Rectal smooth muscle tissue (tissue), 1 donor: ENCODE measurements around the gene ARID4A.
A peak's percentile ranks its signal among the peaks of the same experiment; 100 is the strongest.
"Not testable (repeated sequence)": the region's sequence is repeated elsewhere in the genome, so short reads cannot be mapped to it uniquely, and the experiment has no call there.

Experiments used
- H3K27ac ChIP-seq: one replicate; pipeline ENCODE4 v1.7.0; 2013; ENCODE audit warnings: low read depth, low read length, inconsistent platforms
- H3K27me3 ChIP-seq: one replicate; pipeline ENCODE4 v1.7.0; 2013; ENCODE audit warnings: low read length; ENCODE audit not compliant: control insufficient read depth, insufficient read depth
- H3K36me3 ChIP-seq: one replicate; pipeline ENCODE4 v1.7.0; 2013; ENCODE audit warnings: low read length; ENCODE audit not compliant: control insufficient read depth, insufficient read depth
- H3K4me1 ChIP-seq: one replicate; pipeline ENCODE4 v1.7.0; 2013; ENCODE audit warnings: low read length; ENCODE audit not compliant: control insufficient read depth, insufficient read depth
- H3K4me3 ChIP-seq: one replicate; pipeline ENCODE4 v1.7.0; 2013; ENCODE audit warnings: low read length
- H3K9ac ChIP-seq: one replicate; pipeline ENCODE4 v1.7.0; 2013; ENCODE audit warnings: low read length

Gene ARID4A

DNA sequence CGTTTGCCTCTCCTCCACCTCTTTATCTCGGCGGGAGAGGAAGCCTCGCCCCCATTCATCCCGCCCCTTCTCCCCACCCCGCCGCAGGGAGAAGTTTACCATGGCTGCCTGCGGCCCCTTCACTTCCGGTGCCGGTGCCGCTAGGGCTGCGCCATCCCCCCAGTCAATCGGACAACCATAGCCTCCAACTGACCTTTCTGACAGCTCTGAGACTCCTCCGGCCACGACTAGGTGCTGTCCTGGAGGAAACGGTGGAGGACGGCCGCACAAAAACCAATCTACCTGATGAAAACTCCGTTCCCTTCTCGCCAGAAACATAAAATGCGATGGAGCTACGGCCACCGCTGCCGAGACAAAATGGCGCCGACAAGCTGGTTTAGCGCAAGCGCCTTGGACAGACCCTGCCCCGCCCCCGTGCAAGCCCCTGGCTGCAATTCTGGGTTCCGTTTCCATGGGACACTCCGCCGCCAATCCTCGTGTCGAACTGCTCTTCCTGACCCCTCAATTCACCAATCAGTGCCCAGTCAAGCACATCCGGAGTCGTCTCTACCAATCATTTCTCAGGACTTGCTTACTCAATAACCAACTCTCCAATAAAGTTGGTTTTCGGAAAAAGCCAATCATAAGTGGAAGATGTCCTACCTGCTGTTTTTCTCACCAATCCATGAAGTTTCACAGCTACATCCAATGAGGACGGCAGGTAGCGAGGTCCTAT, 436 bp upstream of the ARID4A start:
- H3K27me3 ChIP-seq: no peaks in the 10 kb centered on the region
- H3K4me1 ChIP-seq: peaks cover 15% of the 10 kb centered on the region
- peak overlapping the region; percentile 100 for H3K4me3 ChIP-seq
- H3K36me3 ChIP-seq: peaks cover 8% of the 10 kb centered on the region
- peak overlapping the region; percentile 90 for H3K9ac ChIP-seq
- peak overlapping the region; percentile 98 for H3K27ac ChIP-seq

DNA sequence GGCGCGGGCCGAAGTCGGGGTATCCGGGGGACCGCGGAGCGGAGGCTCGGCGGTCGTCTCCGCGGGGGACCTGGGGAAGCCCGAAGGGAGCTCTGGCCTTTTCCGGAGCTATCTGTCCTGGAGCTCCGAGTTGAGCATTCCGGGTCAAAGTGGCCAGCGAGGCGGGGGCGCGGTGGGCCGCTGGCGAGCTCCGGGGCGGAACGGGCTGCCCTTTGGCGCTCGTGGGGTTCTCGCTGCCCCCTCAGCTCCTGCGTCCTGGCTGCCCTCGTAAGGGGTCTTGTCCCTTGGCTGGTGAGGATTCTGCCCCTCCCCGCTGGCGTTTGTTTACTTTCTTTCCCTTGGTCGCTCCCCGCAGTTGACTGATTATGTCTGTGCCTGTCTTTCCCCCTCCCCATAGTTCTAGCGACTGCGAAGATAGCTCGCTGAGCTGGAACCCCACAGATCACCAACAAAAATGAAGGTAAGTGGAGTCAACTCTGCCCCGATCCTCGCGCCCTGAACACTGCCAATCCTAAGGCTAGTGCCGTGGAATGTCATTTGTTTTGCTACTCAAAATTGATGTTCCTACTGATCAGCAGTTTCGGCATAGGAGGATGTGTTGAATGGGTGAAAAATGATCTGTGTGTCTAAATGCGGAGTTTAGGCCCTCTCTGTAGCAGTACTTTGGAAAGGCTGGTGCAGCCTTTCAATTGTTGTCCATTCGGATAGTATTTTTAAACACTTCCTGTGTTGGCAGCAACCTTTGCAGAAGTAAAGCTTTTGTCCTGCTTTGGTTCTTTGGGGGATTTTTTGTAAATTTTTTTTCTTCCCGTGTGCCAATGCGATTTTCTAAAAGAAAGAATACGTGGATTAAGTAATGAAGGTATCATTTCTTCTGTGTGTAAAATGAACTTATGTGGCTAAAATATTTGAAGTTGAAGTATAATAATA, 1.3 kb downstream of the ARID4A start:
- peak overlapping the region; percentile 100 for H3K4me3 ChIP-seq

GRCh38 chr14:58301416-58301815, 3.1 kb downstream of the ARID4A start:
- H3K27ac ChIP-seq: no peak overlapping the region
- no peak overlapping the region for H3K4me3 ChIP-seq
- H3K4me1 ChIP-seq: peaks cover 12% of the 10 kb centered on the region
- no peaks in the 10 kb centered on the region for H3K36me3 ChIP-seq
- no peak overlapping the region for H3K9ac ChIP-seq
- H3K27me3 ChIP-seq: no peaks in the 10 kb centered on the region

More for the DNA sequence above, 1.3 kb downstream of the ARID4A start:
- Histone ChIP-seq H3K36me3 (peaks cover 2% of the 10 kb centered on the region), H3K27me3 (no peaks in the 10 kb centered on the region), H3K27ac (peak overlapping the region; percentile 95), H3K9ac (peak overlapping the region; percentile 74), H3K4me1 (peaks cover 15% of the 10 kb centered on the region)

GRCh38 chr14:58305730-58306129, 7.4 kb downstream of the ARID4A start:
- peaks cover 2% of the 10 kb centered on the region for H3K36me3 ChIP-seq

GRCh38 chr14:58307597-58308316, 9.4 kb downstream of the ARID4A start:
- Histone ChIP-seq H3K9ac (no peak overlapping the region), H3K36me3 (peaks cover 2% of the 10 kb centered on the region), H3K27ac (no peak overlapping the region), H3K4me1 (no peaks in the 10 kb centered on the region), H3K4me3 (no peak overlapping the region), H3K27me3 (no peaks in the 10 kb centered on the region)

More at GRCh38 chr14:58305730-58306129, 7.4 kb downstream of the ARID4A start:
- Histone ChIP-seq H3K27ac (no peak overlapping the region), H3K9ac (no peak overlapping the region), H3K4me3 (no peak overlapping the region), H3K27me3 (no peaks in the 10 kb centered on the region), H3K4me1 (peaks cover 2% of the 10 kb centered on the region)

DNA sequence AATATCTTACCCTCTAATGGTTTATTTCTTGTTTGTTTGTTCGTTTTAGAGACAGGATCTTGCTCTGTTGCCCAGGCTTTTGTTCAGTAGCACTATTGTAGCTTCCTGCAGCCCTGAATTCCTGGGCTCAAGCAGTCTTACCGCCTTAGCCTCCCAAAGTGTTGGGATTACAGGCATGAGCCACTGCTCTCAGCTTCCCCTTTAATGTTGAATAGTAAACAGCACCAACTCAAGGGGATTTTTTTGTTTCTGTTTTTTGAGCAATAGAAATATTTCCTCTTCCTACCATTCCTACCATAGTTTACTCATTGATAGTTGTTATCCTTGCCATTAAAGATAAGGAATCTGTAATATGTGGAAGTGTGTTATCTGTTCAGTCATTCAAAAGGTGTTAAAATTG, 10.7 kb downstream of the ARID4A start:
- H3K9ac ChIP-seq: no peak overlapping the region
- no peak overlapping the region for H3K4me3 ChIP-seq
- peaks cover 2% of the 10 kb centered on the region for H3K36me3 ChIP-seq
- no peaks in the 10 kb centered on the region for H3K27me3 ChIP-seq
- H3K4me1 ChIP-seq: no peaks in the 10 kb centered on the region
- H3K27ac ChIP-seq: no peak overlapping the region

GRCh38 chr14:58313699-58314098, 15.3 kb downstream of the ARID4A start:
- no peaks in the 10 kb centered on the region for H3K4me1 ChIP-seq
- peaks cover 2% of the 10 kb centered on the region for H3K36me3 ChIP-seq
- H3K27ac ChIP-seq: no peak overlapping the region
- no peaks in the 10 kb centered on the region for H3K27me3 ChIP-seq
- no peak overlapping the region for H3K4me3 ChIP-seq
- H3K9ac ChIP-seq: no peak overlapping the region

GRCh38 chr14:58315606-58316005, 17.3 kb downstream of the ARID4A start:
- no peaks in the 10 kb centered on the region for H3K4me1 ChIP-seq
- no peaks in the 10 kb centered on the region for H3K27me3 ChIP-seq
- H3K4me3 ChIP-seq: no peak overlapping the region
- no peak overlapping the region for H3K27ac ChIP-seq
- H3K9ac ChIP-seq: no peak overlapping the region
- H3K36me3 ChIP-seq: peaks cover 2% of the 10 kb centered on the region

GRCh38 chr14:58327019-58327418, 28.7 kb downstream of the ARID4A start:
- Histone ChIP-seq H3K27me3 (no peaks in the 10 kb centered on the region), H3K36me3 (peaks cover 22% of the 10 kb centered on the region), H3K4me1 (peaks cover 9% of the 10 kb centered on the region), H3K27ac (no peak overlapping the region), H3K9ac (no peak overlapping the region), H3K4me3 (no peak overlapping the region)

DNA sequence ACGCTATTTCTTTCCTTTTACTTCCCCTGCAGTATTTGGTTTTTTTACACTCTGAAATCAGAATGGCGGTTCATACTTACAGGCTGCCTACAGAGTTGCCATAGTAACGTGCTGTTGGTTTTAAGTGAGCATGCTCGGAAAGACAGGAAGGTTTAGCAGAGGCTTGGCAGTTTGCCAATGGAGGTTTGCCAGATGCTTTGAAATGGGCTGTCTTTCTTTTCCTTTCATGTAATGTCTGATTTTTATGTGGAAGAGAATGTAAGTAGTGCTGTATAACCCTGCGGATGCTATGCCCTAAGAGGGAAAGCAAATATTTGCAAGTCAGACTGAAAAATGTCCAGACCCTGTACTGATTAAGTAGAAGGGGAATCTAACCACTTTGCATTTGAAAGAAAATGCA, 32.8 kb downstream of the ARID4A start:
- Histone ChIP-seq H3K4me1 (peaks cover 9% of the 10 kb centered on the region), H3K36me3 (peaks cover 12% of the 10 kb centered on the region), H3K27me3 (no peaks in the 10 kb centered on the region), H3K27ac (peak overlapping the region; percentile 64), H3K9ac (no peak overlapping the region), H3K4me3 (peak overlapping the region; percentile 46)

DNA sequence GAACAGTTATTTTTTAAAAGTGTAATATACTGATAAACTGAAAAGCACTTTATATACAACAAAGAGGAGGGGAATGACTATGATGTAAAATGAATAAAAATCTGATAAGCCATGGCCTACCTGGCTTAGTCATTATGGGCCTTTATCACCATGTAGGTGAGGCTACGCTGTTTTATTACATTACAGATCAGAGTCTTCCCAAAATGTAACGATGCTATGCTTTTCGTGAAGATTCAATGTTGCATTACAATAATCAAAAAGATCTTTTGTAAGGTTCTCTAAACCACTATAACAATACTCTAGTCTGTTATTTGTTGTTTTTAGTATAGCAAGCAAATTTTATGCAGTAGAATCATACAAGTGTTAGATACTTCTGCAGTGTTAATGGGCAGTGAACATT, 34.2 kb downstream of the ARID4A start:
- no peak overlapping the region for H3K4me3 ChIP-seq
- no peak overlapping the region for H3K27ac ChIP-seq
- no peaks in the 10 kb centered on the region for H3K27me3 ChIP-seq
- peaks cover 9% of the 10 kb centered on the region for H3K4me1 ChIP-seq
- H3K36me3 ChIP-seq: peaks cover 10% of the 10 kb centered on the region
- H3K9ac ChIP-seq: no peak overlapping the region

DNA sequence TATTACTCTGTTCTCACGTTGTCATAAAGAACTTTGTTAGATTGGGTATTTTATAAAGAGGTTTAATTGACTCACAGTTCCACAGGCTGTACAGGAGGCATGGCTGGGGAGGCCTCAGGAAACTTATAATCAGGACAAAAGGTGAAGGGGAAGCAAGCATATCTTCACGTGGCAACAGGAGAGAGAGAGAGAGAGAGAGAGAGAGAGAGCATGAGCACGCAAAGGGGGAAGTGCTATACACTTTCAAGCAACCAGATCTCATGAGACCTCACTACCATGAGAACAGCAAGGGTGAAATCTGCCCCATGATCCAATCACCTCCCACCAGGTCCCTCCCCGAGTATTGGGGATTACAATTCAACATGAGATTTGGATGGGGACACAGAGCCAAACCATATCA, 41.3 kb downstream of the ARID4A start:
- not testable (repeated sequence) for H3K27ac ChIP-seq, H3K36me3 ChIP-seq, H3K27me3 ChIP-seq, H3K4me3 ChIP-seq, H3K9ac ChIP-seq, H3K4me1 ChIP-seq
